ENCODE measurements around the gene SIK2. TPM values are rescaled to one million over a fixed set of nuclear protein-coding genes. Genes with fewer than 3 reads are reported as not detected.

The SIK2 gene
- polyA plus RNA-seq, result 10 to 100 TPM in 2 of 3 donors, 1 to 10 TPM in 1; 7.8 to 58.7 (median 15.7) TPM

DNA sequence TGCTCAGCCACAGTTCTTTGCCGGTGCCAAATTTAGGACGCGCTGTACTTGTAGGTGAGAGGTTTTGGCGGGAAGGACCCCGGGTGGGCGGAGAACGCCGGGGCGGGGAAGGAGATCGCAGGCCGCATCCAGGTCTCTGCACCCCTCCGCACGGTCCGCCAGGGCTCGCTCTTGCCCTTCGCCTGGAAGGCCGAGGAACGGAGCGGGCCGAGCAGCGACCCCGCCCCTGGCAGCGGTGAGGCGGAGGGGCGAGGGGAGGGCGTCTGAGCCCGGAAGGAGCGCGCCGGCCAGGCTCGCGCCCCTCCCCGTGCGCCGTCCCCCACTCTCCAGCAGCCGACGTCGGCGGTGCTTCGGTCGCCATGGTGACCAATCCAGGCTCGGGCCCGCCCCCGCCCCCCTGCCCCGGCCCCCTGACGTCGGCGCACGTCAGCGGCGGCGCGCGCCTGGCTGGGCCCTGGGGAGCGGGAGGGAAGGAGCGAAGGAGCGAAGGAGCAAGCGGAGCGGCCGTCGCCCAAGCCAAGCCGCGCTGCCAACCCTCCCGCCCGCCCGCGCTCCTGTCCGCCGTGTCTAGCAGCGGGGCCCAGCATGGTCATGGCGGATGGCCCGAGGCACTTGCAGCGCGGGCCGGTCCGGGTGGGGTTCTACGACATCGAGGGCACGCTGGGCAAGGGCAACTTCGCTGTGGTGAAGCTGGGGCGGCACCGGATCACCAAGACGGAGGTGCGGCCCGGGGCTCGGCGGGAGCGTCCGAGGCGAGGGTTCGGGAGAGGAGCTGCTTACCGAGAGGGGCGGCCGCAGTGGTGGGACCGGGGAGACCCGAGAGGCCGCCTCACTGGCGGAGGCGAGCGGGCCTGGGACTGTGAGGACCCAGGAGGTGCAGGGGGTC is at the start of gene SIK2:
SIK2 (plus strand) TSS at position 471 of the 886 bp plus-strand sequence; CDS start at position 586, 115 bp downstream.
- 0% methylated on average over 77 to 100 of the region's 100 CpGs for WGBS, 3 donors
- peak within 1 kb of the TSS; percentile 59 for H3K27ac ChIP-seq (ENCODE audit: low read depth, low read length)

- H3K27ac ChIP-seq (ENCODE audit: low read depth, low read length), result no peak overlapping the region
These were observed 47.7 kb upstream of the SIK2 start for GRCh38 chr11:111554532-111554931.

- H3K27ac ChIP-seq (ENCODE audit: low read depth, low read length), result no peak overlapping the region
These were observed 47.0 kb upstream of the SIK2 start for GRCh38 chr11:111555255-111555654.

DNA sequence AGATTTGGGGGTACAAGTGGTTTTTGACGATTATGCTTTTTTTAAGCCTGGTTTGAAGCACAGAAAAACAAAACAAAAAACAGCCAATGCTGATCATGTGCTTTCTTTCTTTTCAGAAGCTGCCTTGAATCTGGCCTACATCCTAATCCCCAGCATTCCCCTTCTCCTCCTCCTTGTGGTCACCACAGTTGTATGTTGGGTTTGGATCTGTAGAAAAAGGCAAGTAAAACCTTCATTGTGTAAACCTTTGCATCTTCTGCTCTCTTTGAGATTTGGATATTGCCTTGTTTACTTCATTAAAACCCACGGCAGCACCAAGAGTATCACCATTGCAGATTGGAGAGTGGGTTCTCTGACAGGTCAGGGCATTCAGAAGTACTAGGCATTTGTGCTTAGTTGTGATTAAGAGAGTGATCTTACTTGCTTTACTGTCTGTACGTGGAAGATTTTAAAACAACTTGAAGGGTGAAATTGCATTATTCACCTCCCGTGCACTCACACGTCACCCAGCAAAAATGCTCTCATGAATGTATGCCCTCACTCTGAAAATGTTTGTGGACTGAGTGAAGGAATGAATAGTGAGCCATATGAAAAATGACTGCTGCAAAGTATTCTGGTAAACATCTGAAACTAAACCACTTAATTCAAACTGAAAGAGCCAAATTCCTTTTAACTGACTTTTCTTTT is 44.7 kb upstream of the SIK2 start:
- H3K27ac ChIP-seq (ENCODE audit: low read depth, low read length), result no peak overlapping the region
- 77 to 83% (median 79%) methylated on average over 5 of the region's 5 CpGs for WGBS, 3 donors

DNA sequence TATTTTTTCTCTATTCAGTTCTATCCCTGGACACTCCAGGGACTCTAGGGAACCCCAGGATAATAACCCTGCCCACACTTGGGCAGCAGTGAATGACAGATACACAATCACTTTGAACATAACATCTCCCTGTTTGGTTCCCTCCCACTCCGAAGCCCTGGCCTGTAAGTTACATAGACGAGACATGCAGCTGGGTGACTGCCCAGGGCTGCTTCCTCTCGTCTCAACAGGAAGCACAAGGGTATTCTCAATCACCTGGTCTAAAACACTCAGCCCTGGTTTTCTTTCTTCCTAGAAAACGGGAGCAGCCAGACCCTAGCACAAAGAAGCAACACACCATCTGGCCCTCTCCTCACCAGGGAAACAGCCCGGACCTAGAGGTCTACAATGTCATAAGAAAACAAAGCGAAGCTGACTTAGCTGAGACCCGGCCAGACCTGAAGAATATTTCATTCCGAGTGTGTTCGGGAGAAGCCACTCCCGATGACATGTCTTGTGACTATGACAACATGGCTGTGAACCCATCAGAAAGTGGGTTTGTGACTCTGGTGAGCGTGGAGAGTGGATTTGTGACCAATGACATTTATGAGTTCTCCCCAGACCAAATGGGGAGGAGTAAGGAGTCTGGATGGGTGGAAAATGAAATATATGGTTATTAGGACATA is 42.3 kb upstream of the SIK2 start:
- H3K27ac ChIP-seq (ENCODE audit: low read depth, low read length), result no peak overlapping the region
- 66 to 83% (median 67%) methylated on average over 11 of the region's 11 CpGs for WGBS, 3 donors

GRCh38 chr11:111560800-111561199 is 41.4 kb upstream of the SIK2 start:
- H3K27ac ChIP-seq (ENCODE audit: low read depth, low read length), result no peak overlapping the region
- 65 to 77% (median 66%) methylated on average over 3 of the region's 3 CpGs for WGBS, 3 donors

DNA sequence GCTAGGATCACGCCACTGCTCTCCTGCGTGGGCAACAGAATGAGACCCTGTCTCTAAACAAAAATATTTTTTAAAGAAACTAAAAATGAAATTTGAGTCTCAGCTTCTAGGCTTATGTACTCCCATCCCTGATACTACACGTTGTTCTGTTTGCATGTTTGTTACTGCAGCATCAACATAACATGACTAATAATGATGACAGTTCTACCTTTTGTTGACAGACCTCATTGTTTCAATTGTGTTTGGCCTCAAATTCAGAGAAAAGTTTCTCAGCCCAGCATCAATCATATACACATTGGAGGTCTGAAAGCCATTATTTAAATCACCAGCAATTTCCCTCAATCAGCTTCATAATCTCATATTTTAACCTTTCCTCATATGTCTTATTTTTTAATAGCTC is 40.9 kb upstream of the SIK2 start:
- 75 to 87% (median 83%) methylated on average over 3 of the region's 3 CpGs for WGBS, 3 donors
- no peak overlapping the region for H3K27ac ChIP-seq (ENCODE audit: low read depth, low read length)

- H3K27ac ChIP-seq (ENCODE audit: low read depth, low read length), result no peak overlapping the region
- 51 to 85% (median 55%) methylated on average over 3 of the region's 3 CpGs for WGBS, 3 donors
These were observed 40.4 kb upstream of the SIK2 start for GRCh38 chr11:111561791-111562325.

DNA sequence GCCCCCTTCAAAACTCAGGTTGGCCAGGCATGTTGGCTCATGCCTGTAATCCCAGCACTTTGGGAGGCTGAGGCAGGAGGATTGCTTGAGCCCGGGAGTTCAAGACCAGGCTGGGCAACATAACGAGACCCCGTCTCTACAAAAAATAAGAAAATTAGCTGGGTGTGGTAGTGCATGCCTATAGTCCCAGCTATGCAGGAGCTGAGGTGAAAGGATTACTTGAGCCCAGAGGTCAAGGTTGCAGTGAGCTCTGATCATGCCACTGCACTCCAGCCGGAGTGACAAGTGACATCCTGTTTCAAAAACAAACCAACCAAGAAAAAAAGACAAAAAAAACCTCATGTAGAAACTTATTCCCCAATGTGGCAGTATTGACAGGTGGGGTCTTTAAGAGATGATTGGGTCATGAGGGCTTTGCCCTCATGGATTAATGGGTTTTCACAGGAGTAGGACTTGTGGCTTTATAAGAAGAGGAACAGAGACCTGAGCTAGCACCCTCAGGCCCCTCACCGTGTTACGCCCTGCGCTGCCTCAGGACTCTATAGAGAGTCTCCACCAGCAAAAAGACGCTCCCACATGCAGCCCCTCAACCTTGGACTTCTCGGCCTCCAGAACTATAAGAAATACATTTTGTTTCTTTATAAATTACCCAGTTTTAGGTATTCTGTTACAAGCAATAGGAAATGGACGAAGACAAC is 39.4 kb upstream of the SIK2 start:
- H3K27ac ChIP-seq (ENCODE audit: low read depth, low read length), result no peak overlapping the region
- WGBS, 3 donors, result 78 to 93% (median 89%) methylated on average over 10 of the region's 10 CpGs

GRCh38 chr11:111565114-111565720 is 37.0 kb upstream of the SIK2 start:
- H3K27ac ChIP-seq (ENCODE audit: low read depth, low read length), result no peak overlapping the region
- WGBS, 3 donors, result 68 to 73% (median 70%) methylated on average over 4 of the region's 4 CpGs

DNA sequence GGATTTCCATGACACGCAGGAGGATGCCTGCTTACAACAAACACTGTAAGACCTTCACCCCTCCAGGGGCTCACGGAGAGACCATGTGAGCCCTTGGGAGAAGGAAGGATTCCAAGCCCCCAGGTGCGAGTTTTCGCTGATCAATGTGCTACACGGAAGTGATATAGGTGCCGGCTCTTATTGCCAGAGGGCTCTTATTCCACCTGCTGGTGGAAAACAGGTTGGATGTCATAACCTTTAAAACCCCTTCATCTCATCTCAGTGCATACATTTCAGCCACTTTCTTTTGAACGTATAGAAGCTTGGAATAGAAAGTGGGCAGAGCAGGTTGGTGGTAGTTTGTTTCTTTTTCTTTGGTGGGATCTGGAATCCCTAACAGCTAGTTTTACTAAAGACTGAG is 35.9 kb upstream of the SIK2 start:
- WGBS, 3 donors, result 49 to 85% (median 82%) methylated on average over 7 of the region's 7 CpGs
- H3K27ac ChIP-seq (ENCODE audit: low read depth, low read length), result no peak overlapping the region

DNA sequence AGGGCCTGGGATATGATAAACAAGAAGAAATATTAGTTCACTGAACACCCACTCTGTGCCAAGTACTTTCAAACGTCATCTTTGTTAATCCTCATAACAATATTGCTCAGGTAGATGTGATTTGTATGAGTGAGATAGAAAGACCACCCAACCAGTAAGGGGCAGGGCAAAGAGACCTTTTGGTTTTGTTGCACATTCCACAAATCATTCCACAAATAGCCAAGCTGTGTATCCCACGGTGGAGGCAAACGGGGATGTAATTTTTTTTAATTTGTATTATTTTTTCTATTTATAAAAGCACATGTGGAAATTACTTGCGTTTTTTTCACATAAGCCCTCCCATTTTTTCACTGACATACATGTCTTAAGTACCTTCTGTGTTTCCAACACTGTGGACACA is 32.8 kb upstream of the SIK2 start:
- 52 to 73% (median 70%) methylated on average over 4 of the region's 4 CpGs for WGBS, 3 donors

DNA sequence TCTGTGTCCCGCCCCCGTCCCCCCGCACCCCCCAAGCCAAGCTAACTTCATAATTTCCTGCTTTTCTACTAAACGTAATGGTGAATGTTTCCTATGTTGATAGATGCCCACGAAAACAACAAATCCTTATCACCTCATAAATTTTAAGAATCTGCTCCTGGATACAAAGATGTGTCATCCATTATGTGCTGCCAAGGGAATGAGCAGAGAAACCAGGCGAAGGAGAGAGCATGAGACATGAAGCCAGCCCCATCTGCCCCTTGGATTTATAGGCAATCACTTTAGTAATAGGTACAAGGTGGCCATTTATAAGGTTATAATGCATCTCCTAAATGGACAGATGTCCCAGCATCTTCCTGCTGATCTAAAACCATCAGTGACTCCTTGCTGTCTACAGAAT is 31.5 kb upstream of the SIK2 start:
- H3K27ac ChIP-seq (ENCODE audit: low read depth, low read length), result no peak overlapping the region
- WGBS, 3 donors, result 63 to 79% (median 75%) methylated on average over 6 of the region's 6 CpGs

More for the DNA sequence above, 32.8 kb upstream of the SIK2 start:
- no peak overlapping the region for H3K27ac ChIP-seq (ENCODE audit: low read depth, low read length)

GRCh38 chr11:111571829-111572501 is 30.3 kb upstream of the SIK2 start:
- H3K27ac ChIP-seq (ENCODE audit: low read depth, low read length), result no peak overlapping the region
- WGBS, 3 donors, result 40 to 55% (median 41%) methylated on average over 6 of the region's 6 CpGs

- WGBS, 3 donors, result 93 to 99% (median 98%) methylated on average over 3 of the region's 3 CpGs
These were observed 29.7 kb upstream of the SIK2 start for GRCh38 chr11:111572581-111572980.

GRCh38 chr11:111573821-111574249 is 28.4 kb upstream of the SIK2 start:
- WGBS, 3 donors, result 29 to 37% (median 33%) methylated on average over 4 of the region's 4 CpGs
- H3K27ac ChIP-seq (ENCODE audit: low read depth, low read length), result no peak overlapping the region

More at GRCh38 chr11:111572581-111572980, 29.7 kb upstream of the SIK2 start:
- H3K27ac ChIP-seq (ENCODE audit: low read depth, low read length), result no peak overlapping the region
